GM12878 (cell line): ENCODE results near the gene CAMK2D.

Experiments used
- EP300 ChIP-seq, 2 experiments: fragments of 150-350 bp in 1 of 2; IDR thresholded peaks; 2 replicates each; pipeline ENCODE4 v1.6.1; 2011 to 2012; ENCODE audit warnings: low read depth in 2 of 2, low read length in 2 of 2, borderline replicate concordance in 1 of 2, improper control_type of control experiment in 1 of 2, inconsistent platforms in 1 of 2; ENCODE audit not compliant: control insufficient read depth in 1 of 2
- FOS ChIP-seq: IDR thresholded peaks from 3 replicates; pipeline ENCODE4 v1.6.1; 2011; ENCODE audit warnings: borderline replicate concordance; ENCODE audit not compliant: insufficient read length; ENCODE audit errors: extremely low read depth
- MYC ChIP-seq: IDR thresholded peaks from 2 replicates; pipeline ENCODE4 v1.6.1; 2011; ENCODE audit warnings: mild to moderate bottlenecking, low read length, moderate library complexity, inconsistent platforms; ENCODE audit not compliant: insufficient read depth, insufficient replicate concordance, insufficient read length, severe bottlenecking
- POLR2A ChIP-seq: IDR thresholded peaks from 2 replicates; pipeline ENCODE4 v1.6.1; 2011; ENCODE audit warnings: low read depth, mild to moderate bottlenecking, low read length
- POLR2AphosphoS5 ChIP-seq: IDR thresholded peaks from 2 replicates; pipeline ENCODE4 v1.6.1; 2011; ENCODE audit warnings: mild to moderate bottlenecking, low read length, inconsistent platforms
- RCOR1 ChIP-seq: conservative IDR thresholded peaks from 2 replicates; pipeline ENCODE4 v1.6.1; 2012; ENCODE audit warnings: low read depth, low read length, improper control_type of control experiment
- TARDBP ChIP-seq: IDR thresholded peaks from 2 replicates; pipeline ENCODE4 v1.6.1; 2016; ENCODE audit warnings: borderline replicate concordance
- ZNF274 ChIP-seq: IDR thresholded peaks from one replicate; pipeline ENCODE4 v1.8.0; 2011; ENCODE audit not compliant: insufficient read length, insufficient read depth
- TF ChIP-seq, protein P1 (sequence below): fragments of 450-650 bp; IDR thresholded peaks from 2 replicates; pipeline ENCODE4 v1.6.1; 2018; ENCODE audit warnings: mild to moderate bottlenecking, low read depth, moderate library complexity; ENCODE audit not compliant: partially characterized antibody

DNA sequence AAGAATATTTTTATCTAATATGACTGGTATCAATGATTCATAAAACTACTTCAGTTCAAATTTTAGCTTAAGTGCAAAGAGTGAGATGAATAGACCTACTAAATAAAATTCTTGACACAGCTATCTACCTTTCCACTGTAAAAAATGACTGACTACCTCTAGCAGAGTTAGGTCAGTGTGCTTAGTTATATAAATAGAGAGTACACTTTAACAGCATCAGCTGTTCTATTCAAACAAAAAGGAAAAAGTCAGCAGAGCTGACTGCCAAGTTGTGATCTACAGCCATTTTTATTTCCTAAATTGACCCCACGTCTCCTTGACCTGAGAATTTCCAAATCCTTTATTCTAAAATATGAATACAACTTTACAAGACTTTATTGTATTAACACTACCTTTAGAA, 262.4 kb downstream of the CAMK2D start:
- TF ChIP-seq POLR2AphosphoS5 (no peak), RCOR1 (no peak), TARDBP (no peak), FOS (no peak), ZNF274 (no peak), EP300 (IDR thresholded peaks at IDR 0.05; ENCODE audit: borderline replicate concordance in 1 of 2, control insufficient read depth in 1 of 2, low read depth in 2 of 2, low read length in 2 of 2) (no peak), POLR2A (no peak), MYC (no peak)
- TF ChIP-seq, protein P1, sequence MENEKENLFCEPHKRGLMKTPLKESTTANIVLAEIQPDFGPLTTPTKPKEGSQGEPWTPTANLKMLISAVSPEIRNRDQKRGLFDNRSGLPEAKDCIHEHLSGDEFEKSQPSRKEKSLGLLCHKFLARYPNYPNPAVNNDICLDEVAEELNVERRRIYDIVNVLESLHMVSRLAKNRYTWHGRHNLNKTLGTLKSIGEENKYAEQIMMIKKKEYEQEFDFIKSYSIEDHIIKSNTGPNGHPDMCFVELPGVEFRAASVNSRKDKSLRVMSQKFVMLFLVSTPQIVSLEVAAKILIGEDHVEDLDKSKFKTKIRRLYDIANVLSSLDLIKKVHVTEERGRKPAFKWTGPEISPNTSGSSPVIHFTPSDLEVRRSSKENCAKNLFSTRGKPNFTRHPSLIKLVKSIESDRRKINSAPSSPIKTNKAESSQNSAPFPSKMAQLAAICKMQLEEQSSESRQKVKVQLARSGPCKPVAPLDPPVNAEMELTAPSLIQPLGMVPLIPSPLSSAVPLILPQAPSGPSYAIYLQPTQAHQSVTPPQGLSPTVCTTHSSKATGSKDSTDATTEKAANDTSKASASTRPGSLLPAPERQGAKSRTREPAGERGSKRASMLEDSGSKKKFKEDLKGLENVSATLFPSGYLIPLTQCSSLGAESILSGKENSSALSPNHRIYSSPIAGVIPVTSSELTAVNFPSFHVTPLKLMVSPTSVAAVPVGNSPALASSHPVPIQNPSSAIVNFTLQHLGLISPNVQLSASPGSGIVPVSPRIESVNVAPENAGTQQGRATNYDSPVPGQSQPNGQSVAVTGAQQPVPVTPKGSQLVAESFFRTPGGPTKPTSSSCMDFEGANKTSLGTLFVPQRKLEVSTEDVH = no peak
